Stimulated activated CD4-positive, alpha-beta T cell treated with anti-CD3 and anti-CD28 coated beads, Interleukin-2, amount 100 ng/mL, for 48 hours (primary cell): Measurements from ENCODE around the gene EVA1C.
"Not testable (repeated sequence)": the region's sequence is repeated elsewhere in the genome, so short reads cannot be mapped to it uniquely, and the experiment has no call there.

Experiments
- DNase-seq, 2 donors: peaks; one replicate each; pipeline ENCODE4 v3.0.0-alpha.2; 2020

Gene EVA1C

DNA sequence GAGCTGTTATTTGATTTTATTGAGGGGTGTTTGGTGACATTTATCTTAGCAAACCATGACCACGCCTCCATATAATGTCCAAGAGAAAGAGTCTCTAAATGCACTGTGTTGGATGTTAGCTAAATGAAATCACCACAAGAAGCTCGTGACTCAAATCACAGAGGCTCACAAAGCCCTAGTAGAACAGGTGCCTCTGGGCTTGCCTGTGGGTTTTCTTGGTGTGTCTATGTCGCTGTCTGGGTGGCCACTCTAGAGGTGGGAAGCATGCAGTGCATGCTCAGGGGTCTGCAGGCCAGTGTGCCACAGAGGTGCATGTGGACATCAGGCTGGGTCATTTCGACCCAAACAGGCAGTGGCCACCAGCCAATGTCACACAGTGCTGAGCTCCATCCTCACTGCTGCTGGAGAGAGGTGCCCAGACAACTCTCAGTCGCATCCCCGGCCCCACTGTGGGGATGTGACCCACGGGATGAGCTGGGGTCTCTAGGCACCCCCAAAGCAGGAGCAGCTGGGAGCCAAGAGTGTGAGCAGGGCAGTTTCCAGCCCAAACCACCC lies 94.0 kb downstream of the EVA1C start:
- not testable (repeated sequence) for DNase-seq

GRCh38 chr21:32507342-32507919 lies 94.9 kb downstream of the EVA1C start:
- DNase-seq, result no peak

GRCh38 chr21:32508036-32508435 lies 95.5 kb downstream of the EVA1C start:
- DNase-seq, result not testable (repeated sequence)

- no peak for DNase-seq
Observed at GRCh38 chr21:32508558-32508957, 96.1 kb downstream of the EVA1C start.

DNA sequence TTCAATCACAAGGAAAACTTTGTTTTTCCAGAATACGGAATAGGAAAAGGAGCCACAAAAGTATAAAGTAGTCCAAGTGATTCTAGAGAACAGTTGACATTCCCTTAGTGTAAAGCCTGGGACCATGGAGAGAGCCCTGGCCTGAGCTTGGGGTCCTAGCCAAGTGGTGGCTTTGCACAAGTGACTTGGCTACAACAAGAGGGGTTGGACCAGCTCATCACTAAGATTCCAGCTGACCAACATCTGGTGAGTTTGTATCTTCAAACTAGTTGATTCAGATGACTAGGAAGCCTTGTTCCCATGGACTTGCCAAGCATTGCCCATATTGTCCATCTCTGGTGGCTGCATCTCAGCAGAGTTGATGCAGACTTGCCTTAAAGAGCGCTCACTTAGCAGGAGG lies 96.5 kb downstream of the EVA1C start:
- not testable (repeated sequence) for DNase-seq

- no peak for DNase-seq
Observed at GRCh38 chr21:32514275-32515055, 102.0 kb downstream of the EVA1C start.

DNA sequence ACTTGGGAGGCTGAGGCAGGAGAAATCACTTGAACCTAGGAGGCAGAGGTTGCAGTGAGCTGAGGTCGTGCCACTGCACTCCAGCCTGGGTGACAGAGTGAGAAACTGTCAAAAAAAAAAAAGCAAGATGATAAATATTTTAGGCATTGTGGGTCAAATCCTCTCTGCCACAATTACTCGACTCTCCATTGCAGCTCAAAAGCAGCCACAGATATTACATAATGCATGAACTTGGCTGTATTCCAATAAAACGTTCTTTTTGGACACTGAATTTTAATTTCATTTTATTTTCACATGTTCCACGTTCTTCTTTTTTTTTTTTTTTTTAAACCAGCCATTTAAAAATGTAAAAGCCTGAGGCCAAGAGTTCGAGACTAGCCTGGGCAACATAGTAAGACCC lies 103.4 kb downstream of the EVA1C start:
- DNase-seq, result no peak

- no peak for DNase-seq
Observed at GRCh38 chr21:32516756-32517649, 104.5 kb downstream of the EVA1C start.

DNA sequence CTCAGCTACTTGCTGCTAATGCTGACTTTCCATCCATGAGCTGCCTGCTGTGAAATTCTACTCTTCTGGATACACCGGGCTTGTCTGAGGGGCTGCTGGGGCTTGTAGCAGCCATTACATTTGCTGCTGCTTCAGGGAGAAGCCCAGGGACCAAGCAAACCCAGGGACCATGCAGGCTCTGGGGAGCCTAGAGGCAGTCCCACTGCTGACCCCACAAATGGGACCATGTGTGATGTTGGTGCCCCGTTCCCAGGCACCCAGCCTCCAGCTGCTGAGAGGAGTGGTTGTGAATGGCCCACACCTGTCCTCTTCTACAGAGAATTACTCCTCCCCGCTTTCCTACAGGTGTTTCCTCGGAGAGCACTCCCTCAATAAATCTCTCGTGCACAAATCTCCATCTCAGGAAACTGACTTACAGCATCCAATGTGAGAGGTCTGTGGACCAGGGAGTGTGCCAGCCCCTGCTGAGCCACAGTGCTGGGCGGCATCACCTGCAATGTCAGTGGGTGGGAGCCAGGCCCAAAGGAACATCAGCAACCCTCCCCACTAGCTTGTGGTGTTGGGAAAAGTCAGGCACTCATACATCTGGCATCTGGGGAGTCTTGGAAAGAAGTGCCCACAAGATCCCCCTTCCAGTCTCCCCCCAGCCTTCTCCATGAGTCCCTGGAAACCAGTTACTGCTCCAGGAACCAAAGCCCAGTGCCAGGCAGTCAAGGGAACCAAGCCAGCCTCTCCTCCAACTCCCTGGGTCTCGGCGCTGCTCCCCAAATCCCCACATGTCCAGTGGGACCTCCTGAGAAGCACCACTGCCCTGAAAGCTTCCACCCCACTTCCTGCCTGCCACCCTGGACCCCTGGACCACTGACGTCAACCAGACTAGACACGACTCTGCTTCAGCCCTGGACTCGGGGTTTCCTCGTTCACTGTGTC lies 107.7 kb downstream of the EVA1C start:
- no peak for DNase-seq

GRCh38 chr21:32520875-32521735 lies 108.6 kb downstream of the EVA1C start:
- no peak for DNase-seq

- no peak for DNase-seq
Observed at GRCh38 chr21:32521736-32522355, 109.3 kb downstream of the EVA1C start.

GRCh38 chr21:32523463-32523862 lies 111.0 kb downstream of the EVA1C start:
- no peak for DNase-seq

GRCh38 chr21:32523988-32524719 lies 111.6 kb downstream of the EVA1C start:
- no peak for DNase-seq

GRCh38 chr21:32525282-32525681 lies 112.8 kb downstream of the EVA1C start:
- DNase-seq, result no peak

GRCh38 chr21:32529679-32530078 lies 117.2 kb downstream of the EVA1C start:
- DNase-seq, result no peak

DNA sequence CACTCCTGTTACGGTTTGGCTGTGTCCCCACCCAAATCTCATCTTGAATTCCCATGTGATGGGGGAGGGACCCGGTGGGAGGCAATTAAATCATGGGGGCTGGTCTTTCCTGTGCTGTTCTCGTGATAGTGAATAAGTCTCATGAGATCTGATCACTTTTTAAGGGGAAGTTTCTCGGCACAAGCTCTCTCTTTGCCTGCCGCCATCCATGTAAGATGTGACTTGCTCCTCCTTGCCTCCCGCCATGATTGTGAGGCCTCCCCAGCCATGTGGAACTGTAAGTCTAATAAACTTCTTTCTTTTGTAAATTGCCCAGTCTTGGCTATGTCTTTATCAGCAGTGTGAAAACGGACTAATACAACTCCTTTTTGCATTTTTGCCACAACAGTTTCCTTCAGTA lies 118.3 kb downstream of the EVA1C start:
- not testable (repeated sequence) for DNase-seq

DNA sequence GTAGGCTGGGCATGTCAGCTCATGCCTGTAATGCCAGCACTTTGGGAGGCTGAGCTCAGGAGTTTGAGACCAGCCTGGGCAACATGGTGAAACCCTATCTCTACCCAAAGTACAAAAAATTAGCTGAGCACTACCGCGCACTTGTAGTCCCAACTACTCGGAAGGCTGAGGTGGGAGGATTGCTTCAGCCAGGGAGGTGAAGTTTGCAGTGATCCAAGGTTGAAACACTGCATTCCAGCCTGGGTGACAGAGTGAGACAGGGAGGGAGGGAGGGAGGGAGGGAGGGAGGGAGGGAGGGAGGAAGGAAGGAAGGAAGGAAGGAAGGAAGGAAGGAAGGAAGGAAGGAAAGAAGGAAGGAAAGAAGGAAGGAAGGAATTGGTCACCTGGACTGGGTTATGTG lies 119.1 kb downstream of the EVA1C start:
- not testable (repeated sequence) for DNase-seq

GRCh38 chr21:32532636-32533035 lies 120.1 kb downstream of the EVA1C start:
- DNase-seq, result no peak

GRCh38 chr21:32533053-32533452 lies 120.5 kb downstream of the EVA1C start:
- DNase-seq, result no peak

DNA sequence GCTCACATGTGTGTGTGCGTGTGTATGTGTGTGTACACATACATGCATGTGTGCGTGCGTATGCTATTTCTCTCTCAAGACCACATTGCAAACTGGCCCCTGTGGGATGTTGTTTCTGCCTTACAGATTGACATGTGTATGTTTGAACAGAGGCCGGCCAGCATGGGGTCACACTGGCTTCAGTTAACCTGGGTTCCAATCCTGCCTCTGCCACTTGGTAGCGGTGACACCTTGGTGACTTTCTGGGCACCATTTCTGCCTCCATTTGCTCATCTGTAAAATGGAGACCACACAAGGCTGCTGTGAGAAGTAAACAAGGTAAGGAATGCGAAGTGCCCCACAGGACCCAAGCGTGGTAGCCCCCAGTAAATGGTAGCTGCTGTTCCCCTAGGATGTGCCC lies 121.1 kb downstream of the EVA1C start:
- DNase-seq, result no peak
